Measurements from ENCODE around the gene CCPG1. TPM values are rescaled to one million over a fixed set of nuclear protein-coding genes. Genes with fewer than 3 reads are reported as not detected.
A peak's percentile ranks its signal among the peaks of the same experiment; 100 is the strongest.

Gene CCPG1
- total and polyA plus RNA-seq, 7 donors = 28.3 to 112 (median 70.5) TPM

GRCh38 chr15:55381595-55381994, 26.6 kb downstream of the CCPG1 start:
- intact Hi-C loops (cut with DNase I) = no loop called here
- Histone ChIP-seq H3K4me3 (no peak overlapping the region), H3K9me3 (no peaks in the 10 kb centered on the region), H3K4me1 (no peaks in the 10 kb centered on the region), H3K36me3 (ENCODE audit: insufficient read depth in 1 of 2, low read depth in 1 of 2) (peaks cover 5 to 97% of the 10 kb centered on the region in 2 donors), H3K27ac (no peak overlapping the region), H3K27me3 (ENCODE audit: insufficient read depth in 3 of 3, low read length in 2 of 3) (no peaks in the 10 kb centered on the region)
- DNase-seq (no peak), ATAC-seq (no peak)
- TF ChIP-seq CTCF (IDR thresholded peaks at IDR 0.05) = no peak

- TF ChIP-seq CTCF (IDR thresholded peaks at IDR 0.05) = no peak
- Histone ChIP-seq H3K36me3 (ENCODE audit: insufficient read depth in 1 of 2, low read depth in 1 of 2) (peaks cover 5 to 97% of the 10 kb centered on the region in 2 donors), H3K27ac (no peak overlapping the region), H3K9me3 (no peaks in the 10 kb centered on the region), H3K4me1 (no peaks in the 10 kb centered on the region), H3K4me3 (no peak overlapping the region), H3K27me3 (ENCODE audit: insufficient read depth in 3 of 3, low read length in 2 of 3) (no peaks in the 10 kb centered on the region)
- DNase-seq (no peak), ATAC-seq (no peak)
- 88 to 97% (median 92%) methylated on average over 5 of the region's 5 CpGs for WGBS, 3 donors
- intact Hi-C loops (cut with DNase I) = no loop called here
Measured at GRCh38 chr15:55379095-55379494, 29.1 kb downstream of the CCPG1 start.

DNA sequence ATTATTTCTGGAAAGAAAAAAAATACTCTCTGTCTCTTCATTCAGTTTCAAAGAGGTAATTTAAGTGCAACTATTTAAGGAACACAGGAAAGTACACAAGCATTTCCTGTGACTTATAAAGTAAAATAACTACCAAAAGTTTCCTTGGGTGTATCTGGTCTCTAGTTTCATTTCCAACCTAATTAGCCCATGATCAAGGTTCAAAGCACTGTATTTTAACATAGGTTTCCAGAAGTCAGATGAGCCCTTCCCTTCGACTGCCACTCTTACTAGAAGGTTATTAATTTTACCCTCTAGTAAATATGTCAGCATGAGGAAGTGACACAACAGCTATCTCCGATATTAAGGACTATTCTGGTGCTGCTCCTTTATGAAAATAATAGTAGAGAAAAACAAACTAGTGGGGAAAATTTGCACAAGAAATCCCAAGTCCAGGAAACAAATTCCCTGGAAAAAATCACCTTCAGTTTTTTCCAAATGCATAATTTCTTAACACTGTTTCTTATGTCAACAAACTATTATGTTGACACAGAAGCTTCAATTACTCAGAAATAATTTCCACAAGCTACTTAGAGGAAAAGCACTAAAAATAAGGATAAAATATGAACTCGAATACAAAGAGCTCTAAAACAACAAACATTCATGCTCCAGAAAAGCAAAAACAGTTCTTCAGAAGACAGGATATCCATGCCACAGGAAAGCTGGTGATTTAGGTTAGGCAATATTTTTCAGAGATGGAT, 35.3 kb downstream of the CCPG1 start:
- intact Hi-C loops (cut with DNase I) = no loop called here
- no peak for TF ChIP-seq CTCF (IDR thresholded peaks at IDR 0.05)
- Histone ChIP-seq H3K9me3 (no peaks in the 10 kb centered on the region), H3K36me3 (ENCODE audit: insufficient read depth in 1 of 2, low read depth in 1 of 2) (peaks cover 0 to 93% of the 10 kb centered on the region in 2 donors), H3K4me3 (no peak overlapping the region), H3K4me1 (peaks cover 12% of the 10 kb centered on the region), H3K27ac (peak overlapping the region; percentile 66), H3K27me3 (ENCODE audit: insufficient read depth in 3 of 3, low read length in 2 of 3) (no peaks in the 10 kb centered on the region)
- DNase-seq (no peak), ATAC-seq (peak; percentile 55 to 79 (median 59))
- WGBS, 3 donors = 25 to 37% (median 29%) methylated on average over 3 of the region's 3 CpGs

DNA sequence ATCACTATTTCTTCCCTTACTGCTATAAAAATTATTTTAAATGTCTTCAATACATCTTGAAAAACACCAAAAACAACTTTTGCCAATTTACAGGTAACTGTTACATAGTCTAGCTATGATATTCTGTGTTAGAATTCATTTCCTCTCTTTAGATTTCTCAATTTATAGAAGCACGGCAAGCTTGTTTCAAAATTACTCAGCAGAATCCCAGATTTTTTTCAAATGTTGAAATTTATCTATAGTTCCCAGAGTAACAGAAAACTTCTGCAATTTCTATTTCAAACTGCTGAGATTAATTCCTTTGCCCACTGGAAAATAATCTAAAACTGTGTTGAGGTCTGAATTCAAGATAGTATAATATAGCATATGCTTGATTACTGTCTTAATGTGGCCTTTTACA, 41.2 kb downstream of the CCPG1 start:
- Histone ChIP-seq H3K4me1 (no peaks in the 10 kb centered on the region), H3K36me3 (ENCODE audit: insufficient read depth in 1 of 2, low read depth in 1 of 2) (peaks cover 0 to 93% of the 10 kb centered on the region in 2 donors), H3K27ac (no peak overlapping the region), H3K9me3 (no peaks in the 10 kb centered on the region), H3K27me3 (ENCODE audit: insufficient read depth in 3 of 3, low read length in 2 of 3) (no peaks in the 10 kb centered on the region), H3K4me3 (no peak overlapping the region)
- intact Hi-C loops (cut with DNase I) = no loop called here
- no peak for TF ChIP-seq CTCF (IDR thresholded peaks at IDR 0.05)
- WGBS, 3 donors = 92 to 96% (median 94%) methylated on average over 1 of the region's 1 CpG
- ATAC-seq = no peak
- DNase-seq = no peak

- no peak for ATAC-seq
Measured at GRCh38 chr15:55362641-55363040, 45.5 kb downstream of the CCPG1 start.

More at GRCh38 chr15:55362641-55363040, 45.5 kb downstream of the CCPG1 start:
- Histone ChIP-seq H3K4me3 (no peak overlapping the region), H3K27me3 (ENCODE audit: insufficient read depth in 3 of 3, low read length in 2 of 3) (no peaks in the 10 kb centered on the region), H3K27ac (no peak overlapping the region), H3K36me3 (ENCODE audit: insufficient read depth in 1 of 2, low read depth in 1 of 2) (peaks cover 0 to 93% of the 10 kb centered on the region in 2 donors), H3K9me3 (no peaks in the 10 kb centered on the region), H3K4me1 (no peaks in the 10 kb centered on the region)
- 96 to 100% (median 100%) methylated on average over 2 of the region's 2 CpGs for WGBS, 3 donors
- no peak for TF ChIP-seq CTCF (IDR thresholded peaks at IDR 0.05)
- intact Hi-C loops (cut with DNase I) = no loop called here
- no peak for DNase-seq
